Astrocyte (in vitro differentiated cells and primary cell): ENCODE data around the gene GOT1. TPM values are rescaled to one million over a fixed set of nuclear protein-coding genes. Genes with fewer than 3 reads are reported as not detected.

ENCODE experiments used
- DNase-seq: peaks from one replicate; pipeline ENCODE4 v3.0.0-alpha.2; 2010; ENCODE audit warnings: low read depth
- FAIRE-seq: peaks from 2 replicates; lab custom pipeline; 2011; peaks lifted over from hg19 to GRCh38; lab: Jason Lieb, UNC
- H2AFZ ChIP-seq: 2 replicates; pipeline ENCODE4 v1.6.0; 2012; ENCODE audit warnings: low read depth, low read length, inconsistent platforms
- H3K27ac ChIP-seq: 2 replicates; pipeline ENCODE4 v1.5.1; 2011; ENCODE audit warnings: low read depth, low read length, inconsistent platforms
- H3K27me3 ChIP-seq: 2 replicates; pipeline ENCODE4 v1.6.0; 2011; ENCODE audit warnings: low read length, inconsistent platforms; ENCODE audit not compliant: insufficient read depth
- H3K36me3 ChIP-seq: 2 replicates; pipeline ENCODE4 v1.5.1; 2011; ENCODE audit warnings: low read length, inconsistent platforms; ENCODE audit not compliant: insufficient read depth
- H3K4me1 ChIP-seq: 2 replicates; pipeline ENCODE4 v1.5.1; 2011; ENCODE audit warnings: low read length, inconsistent platforms; ENCODE audit not compliant: insufficient read depth
- H3K4me2 ChIP-seq: 2 replicates; pipeline ENCODE4 v1.6.0; 2012; ENCODE audit warnings: low read length, inconsistent platforms
- H3K4me3 ChIP-seq: 2 replicates; pipeline ENCODE4 v1.5.1; 2011; ENCODE audit warnings: low read depth, mild to moderate bottlenecking, low read length, inconsistent platforms; ENCODE audit not compliant: insufficient read depth
- H3K79me2 ChIP-seq: 2 replicates; pipeline ENCODE4 v1.6.0; 2012; ENCODE audit warnings: mild to moderate bottlenecking, low read length, inconsistent platforms; ENCODE audit not compliant: insufficient read depth
- H3K9ac ChIP-seq: 2 replicates; pipeline ENCODE4 v1.6.0; 2012; ENCODE audit warnings: mild to moderate bottlenecking, low read length, inconsistent platforms
- H3K9me3 ChIP-seq: 2 replicates; pipeline ENCODE4 v1.5.1; 2012; ENCODE audit warnings: low read depth, mild to moderate bottlenecking, low read length, inconsistent platforms; ENCODE audit not compliant: insufficient read depth
- H4K20me1 ChIP-seq: 2 replicates; pipeline ENCODE4 v1.6.0; 2012; ENCODE audit warnings: low read length, inconsistent platforms; ENCODE audit not compliant: insufficient read depth
- H3K27ac Mint-ChIP-seq: one replicate; pipeline ENCODE4 v1.8.0; 2021; ENCODE audit warnings: mild to moderate bottlenecking, mixed read lengths; ENCODE audit not compliant: unreplicated experiment
- H3K27me3 Mint-ChIP-seq: one replicate; pipeline ENCODE4 v1.8.0; 2021; ENCODE audit warnings: low read depth, mixed read lengths; ENCODE audit not compliant: unreplicated experiment
- H3K36me3 Mint-ChIP-seq: one replicate; pipeline ENCODE4 v1.8.0; 2021; ENCODE audit warnings: low read depth, mixed read lengths; ENCODE audit not compliant: unreplicated experiment
- H3K4me1 Mint-ChIP-seq: one replicate; pipeline ENCODE4 v1.8.0; 2021; ENCODE audit warnings: low read depth, mixed read lengths; ENCODE audit not compliant: unreplicated experiment
- H3K4me3 Mint-ChIP-seq: one replicate; pipeline ENCODE4 v1.8.0; 2021; ENCODE audit warnings: mild to moderate bottlenecking, moderate library complexity, mixed read lengths; ENCODE audit not compliant: unreplicated experiment
- H3K9me3 Mint-ChIP-seq: one replicate; pipeline ENCODE4 v1.8.0; 2021; ENCODE audit warnings: mild to moderate bottlenecking, mixed read lengths; ENCODE audit not compliant: unreplicated experiment
- EZH2 ChIP-seq: IDR thresholded peaks from 2 replicates; pipeline ENCODE4 v1.6.1; 2012; ENCODE audit warnings: mild to moderate bottlenecking, low read length, inconsistent platforms; ENCODE audit not compliant: insufficient read depth
- total RNA-seq: library from RNA; stranded (reverse); gene quantifications from 2 replicates; pipeline ENCODE4 v1.2.1, GENCODE V29; 2021
- TF ChIP-seq, protein P1 (sequence below): IDR thresholded peaks from 2 replicates; pipeline ENCODE4 v1.5.1; 2011; ENCODE audit warnings: low read depth, mild to moderate bottlenecking, inconsistent platforms, low read length, moderate library complexity; ENCODE audit not compliant: insufficient read depth

The GOT1 gene
- total RNA-seq, 1 donor from 2014 or later = 46.8 TPM

DNA sequence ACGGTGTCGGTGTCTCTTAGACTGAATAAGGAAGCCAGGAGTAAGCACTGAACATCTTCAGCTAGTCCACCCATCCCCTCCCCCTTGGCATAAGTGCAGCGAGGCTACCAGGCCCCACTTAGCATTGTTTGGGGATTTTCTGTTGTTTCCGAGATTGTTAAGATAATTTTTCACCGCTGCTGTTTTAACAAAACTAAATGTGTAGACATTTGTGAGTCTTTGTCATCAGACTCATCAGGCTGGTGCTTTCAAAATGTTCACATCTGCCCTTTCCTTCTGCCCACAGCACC lies 21.0 kb upstream of the GOT1 start:
- Histone ChIP-seq H2AFZ (no peak overlapping the region), H3K4me1 (no peaks in the 10 kb centered on the region), H3K79me2 (no peaks in the 10 kb centered on the region), H3K36me3 (no peaks in the 10 kb centered on the region), H3K4me2 (no peak overlapping the region), H3K4me3 (no peak overlapping the region), H3K9me3 (no peaks in the 10 kb centered on the region), H3K27me3 (peaks cover 55% of the 10 kb centered on the region), H3K9ac (no peak overlapping the region), H4K20me1 (no peaks in the 10 kb centered on the region), H3K27ac (no peak overlapping the region)
- FAIRE-seq (no peak), DNase-seq (no peak)
- no peak overlapping the region for H3K27ac Mint-ChIP-seq
- no peak overlapping the region for H3K4me3 Mint-ChIP-seq
- H3K9me3 Mint-ChIP-seq = no peaks in the 10 kb centered on the region
- H3K36me3 Mint-ChIP-seq = no peaks in the 10 kb centered on the region
- H3K27me3 Mint-ChIP-seq = peaks cover 29% of the 10 kb centered on the region
- TF ChIP-seq, protein P1, sequence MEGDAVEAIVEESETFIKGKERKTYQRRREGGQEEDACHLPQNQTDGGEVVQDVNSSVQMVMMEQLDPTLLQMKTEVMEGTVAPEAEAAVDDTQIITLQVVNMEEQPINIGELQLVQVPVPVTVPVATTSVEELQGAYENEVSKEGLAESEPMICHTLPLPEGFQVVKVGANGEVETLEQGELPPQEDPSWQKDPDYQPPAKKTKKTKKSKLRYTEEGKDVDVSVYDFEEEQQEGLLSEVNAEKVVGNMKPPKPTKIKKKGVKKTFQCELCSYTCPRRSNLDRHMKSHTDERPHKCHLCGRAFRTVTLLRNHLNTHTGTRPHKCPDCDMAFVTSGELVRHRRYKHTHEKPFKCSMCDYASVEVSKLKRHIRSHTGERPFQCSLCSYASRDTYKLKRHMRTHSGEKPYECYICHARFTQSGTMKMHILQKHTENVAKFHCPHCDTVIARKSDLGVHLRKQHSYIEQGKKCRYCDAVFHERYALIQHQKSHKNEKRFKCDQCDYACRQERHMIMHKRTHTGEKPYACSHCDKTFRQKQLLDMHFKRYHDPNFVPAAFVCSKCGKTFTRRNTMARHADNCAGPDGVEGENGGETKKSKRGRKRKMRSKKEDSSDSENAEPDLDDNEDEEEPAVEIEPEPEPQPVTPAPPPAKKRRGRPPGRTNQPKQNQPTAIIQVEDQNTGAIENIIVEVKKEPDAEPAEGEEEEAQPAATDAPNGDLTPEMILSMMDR = no peak
- TF ChIP-seq EZH2 = no peak
- no peaks in the 10 kb centered on the region for H3K4me1 Mint-ChIP-seq

DNA sequence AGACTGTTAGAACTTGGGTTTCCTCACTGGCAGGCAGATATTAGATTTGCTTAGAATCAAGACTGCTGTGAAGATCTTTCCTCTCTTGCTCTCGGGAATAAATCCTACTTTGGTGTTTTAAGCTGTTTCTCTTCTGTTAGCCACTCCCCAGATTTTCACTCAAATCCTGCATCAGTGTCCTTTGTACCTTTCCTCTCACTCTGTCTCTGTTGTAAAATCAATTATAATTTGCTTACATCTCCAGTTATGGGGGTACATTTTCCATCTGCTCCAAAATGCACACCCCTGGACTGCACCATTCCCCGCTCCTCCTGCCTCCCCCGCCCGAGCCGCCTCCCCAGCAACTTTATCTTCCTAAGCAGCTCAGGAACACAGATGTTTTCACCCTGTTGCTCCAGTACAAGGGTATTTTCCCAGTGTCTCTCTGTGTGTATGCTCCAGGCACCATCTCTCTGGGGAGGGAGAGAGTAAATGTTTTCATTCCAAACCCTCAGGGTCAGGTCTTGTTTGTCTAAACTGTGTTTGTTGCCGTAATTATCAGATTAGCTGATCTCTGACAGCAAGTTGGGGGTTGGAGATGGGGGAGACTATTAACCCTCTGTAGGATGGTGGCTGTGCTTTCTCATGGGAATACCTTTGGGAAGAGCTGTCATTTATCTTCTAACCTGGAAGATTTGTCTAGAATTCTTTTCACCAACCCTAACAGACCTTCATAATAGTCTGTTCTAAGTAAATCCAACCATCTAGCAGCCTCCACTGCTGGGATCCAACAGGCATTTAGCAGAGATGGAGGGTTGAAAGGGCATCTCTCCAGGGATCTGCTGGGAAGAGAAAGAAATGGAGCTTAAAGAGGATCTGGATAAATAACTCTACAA lies 20.4 kb upstream of the GOT1 start:
- H4K20me1 ChIP-seq = no peaks in the 10 kb centered on the region
- no peaks in the 10 kb centered on the region for H3K4me1 Mint-ChIP-seq
- TF ChIP-seq, protein P1 = no peak
- TF ChIP-seq EZH2 = no peak
- H3K4me3 ChIP-seq = no peak overlapping the region
- H3K27me3 ChIP-seq = peaks cover 53% of the 10 kb centered on the region
- no peaks in the 10 kb centered on the region for H3K9me3 Mint-ChIP-seq
- H3K27ac ChIP-seq = no peak overlapping the region
- no peak overlapping the region for H3K4me2 ChIP-seq
- H3K36me3 ChIP-seq = no peaks in the 10 kb centered on the region
- no peaks in the 10 kb centered on the region for H3K9me3 ChIP-seq
- no peaks in the 10 kb centered on the region for H3K36me3 Mint-ChIP-seq
- no peak overlapping the region for H3K27ac Mint-ChIP-seq
- H2AFZ ChIP-seq = no peak overlapping the region
- H3K4me3 Mint-ChIP-seq = no peak overlapping the region
- DNase-seq = no peak
- H3K79me2 ChIP-seq = no peaks in the 10 kb centered on the region
- H3K4me1 ChIP-seq = no peaks in the 10 kb centered on the region
- FAIRE-seq = no peak
- H3K9ac ChIP-seq = no peak overlapping the region
- H3K27me3 Mint-ChIP-seq = peaks cover 27% of the 10 kb centered on the region

DNA sequence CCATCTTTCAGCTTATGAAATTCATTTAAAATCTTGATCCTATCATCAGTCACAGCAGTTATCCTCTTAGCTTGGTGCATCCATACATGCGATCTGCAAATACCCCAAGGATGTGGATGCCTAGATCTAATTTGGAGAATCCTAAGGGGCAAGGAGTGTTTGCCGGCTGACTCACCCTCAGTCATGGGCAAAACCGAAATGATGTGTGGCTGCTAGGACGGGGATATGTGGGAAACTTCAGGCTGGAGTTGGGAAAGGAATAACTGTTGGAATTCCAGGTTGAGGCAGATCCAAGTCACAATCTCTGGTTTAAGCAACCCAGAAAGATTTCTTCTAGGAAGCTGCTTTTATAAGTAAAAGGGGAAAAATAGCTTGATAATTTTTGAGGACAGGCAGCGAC lies 19.7 kb upstream of the GOT1 start:
- H3K27ac ChIP-seq = no peak overlapping the region
- H4K20me1 ChIP-seq = no peaks in the 10 kb centered on the region
- no peak overlapping the region for H3K9ac ChIP-seq
- DNase-seq (no peak), FAIRE-seq (no peak)
- no peak for TF ChIP-seq EZH2
- TF ChIP-seq, protein P1 = no peak
- H3K9me3 Mint-ChIP-seq = no peaks in the 10 kb centered on the region
- no peaks in the 10 kb centered on the region for H3K9me3 ChIP-seq
- no peaks in the 10 kb centered on the region for H3K36me3 ChIP-seq
- no peak overlapping the region for H2AFZ ChIP-seq
- no peak overlapping the region for H3K27ac Mint-ChIP-seq
- no peaks in the 10 kb centered on the region for H3K4me1 Mint-ChIP-seq
- H3K4me2 ChIP-seq = no peak overlapping the region
- H3K36me3 Mint-ChIP-seq = no peaks in the 10 kb centered on the region
- peaks cover 53% of the 10 kb centered on the region for H3K27me3 ChIP-seq
- H3K4me3 ChIP-seq = no peak overlapping the region
- peaks cover 25% of the 10 kb centered on the region for H3K27me3 Mint-ChIP-seq
- no peaks in the 10 kb centered on the region for H3K4me1 ChIP-seq
- no peak overlapping the region for H3K4me3 Mint-ChIP-seq
- no peaks in the 10 kb centered on the region for H3K79me2 ChIP-seq
